Fibroblast of skin of back (primary cell): Measurements from ENCODE around the gene RBM19.

ENCODE experiments used
- DNase-seq: peaks from one replicate; pipeline ENCODE4 v3.0.0-alpha.2; 2013

The RBM19 gene

DNA sequence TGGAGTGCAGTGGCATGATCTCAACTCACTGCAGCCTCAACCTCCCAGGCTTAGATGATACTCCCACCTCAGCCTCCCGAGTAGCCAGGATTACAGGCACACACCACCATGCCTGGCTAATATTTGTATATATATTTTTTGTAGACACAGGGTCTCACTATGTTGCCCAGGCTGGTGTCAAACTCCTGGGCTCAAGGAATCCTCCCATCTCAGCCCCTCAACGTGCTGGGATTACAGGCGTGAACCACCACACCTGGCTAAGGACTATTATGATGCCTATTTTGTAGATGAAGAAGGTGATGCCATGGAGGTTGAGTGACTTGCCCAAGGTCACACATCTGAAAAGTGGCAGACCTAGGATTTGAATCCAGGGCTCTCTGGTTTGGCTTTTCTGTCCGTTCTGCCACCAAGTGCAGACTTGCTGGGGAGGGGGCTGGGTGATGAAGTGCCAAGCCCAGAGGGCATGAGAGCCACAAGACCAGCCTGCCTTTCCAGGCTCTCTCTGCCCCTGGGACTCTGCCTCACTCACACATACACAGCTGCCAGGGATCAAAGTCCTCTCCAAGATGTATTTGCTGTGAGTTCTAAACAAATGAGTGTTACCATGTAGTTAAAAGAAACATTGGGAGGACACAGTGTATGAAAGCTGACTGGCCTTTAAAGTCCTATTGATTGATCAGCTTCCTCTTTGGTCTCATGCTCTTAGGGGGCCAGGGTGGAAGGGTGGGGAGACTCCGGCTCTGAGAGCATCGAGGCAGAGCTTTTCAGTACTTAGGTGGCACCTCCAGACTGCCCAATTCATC lies 21.3 kb upstream of the RBM19 start:
- no peak for DNase-seq

DNA sequence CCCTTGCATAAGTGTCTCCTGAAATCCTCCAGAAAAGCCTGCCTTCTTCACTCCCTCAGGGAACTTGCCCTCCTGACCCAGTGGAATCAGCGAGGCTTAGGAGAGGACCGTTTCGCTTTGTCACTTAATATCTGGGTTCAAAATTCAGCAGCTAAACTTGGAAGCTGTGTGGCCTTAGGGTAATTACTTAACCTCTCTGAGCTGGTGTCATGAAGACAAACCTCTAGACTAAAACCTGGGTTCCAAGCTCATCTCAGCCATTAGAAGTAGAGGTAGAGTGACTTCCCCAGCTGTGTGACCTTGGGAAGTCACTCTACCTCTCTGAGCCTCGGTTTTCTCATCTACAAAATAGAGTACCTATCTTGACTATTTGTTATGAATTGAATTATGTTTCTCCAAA lies 18.3 kb upstream of the RBM19 start:
- DNase-seq = no peak

DNA sequence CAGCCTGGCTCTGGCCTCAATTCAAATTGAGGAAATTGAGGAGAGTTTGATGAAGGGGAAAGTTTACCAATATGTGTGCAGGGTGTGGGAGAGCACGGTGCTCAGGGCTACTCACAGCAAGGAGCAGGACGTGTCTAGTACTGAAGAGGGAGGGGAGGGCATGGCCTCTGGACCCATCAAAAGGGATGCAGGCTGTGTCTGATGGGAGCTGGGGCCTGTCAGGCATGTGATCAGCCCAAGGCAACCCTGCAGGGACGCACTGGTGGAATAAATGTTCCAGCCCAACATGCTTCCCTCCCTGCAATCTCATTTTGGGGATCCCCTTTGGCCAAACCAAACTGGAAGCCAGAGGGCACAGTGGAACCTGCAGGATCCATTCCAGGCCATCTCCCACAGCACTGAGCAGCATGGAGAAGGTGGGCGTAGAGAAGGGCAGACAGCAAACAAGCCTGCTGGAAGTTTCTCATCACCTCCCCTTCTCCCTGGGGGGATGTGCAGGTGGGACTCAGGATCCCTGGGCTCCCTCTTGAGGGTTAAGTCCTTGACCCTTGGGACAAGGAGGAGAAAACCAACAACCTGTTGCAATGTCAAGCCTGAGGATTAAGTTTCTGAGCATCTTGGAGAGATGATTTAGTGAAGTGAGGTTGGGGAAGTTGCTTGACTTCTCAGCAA lies 17.8 kb upstream of the RBM19 start:
- DNase-seq = no peak

DNA sequence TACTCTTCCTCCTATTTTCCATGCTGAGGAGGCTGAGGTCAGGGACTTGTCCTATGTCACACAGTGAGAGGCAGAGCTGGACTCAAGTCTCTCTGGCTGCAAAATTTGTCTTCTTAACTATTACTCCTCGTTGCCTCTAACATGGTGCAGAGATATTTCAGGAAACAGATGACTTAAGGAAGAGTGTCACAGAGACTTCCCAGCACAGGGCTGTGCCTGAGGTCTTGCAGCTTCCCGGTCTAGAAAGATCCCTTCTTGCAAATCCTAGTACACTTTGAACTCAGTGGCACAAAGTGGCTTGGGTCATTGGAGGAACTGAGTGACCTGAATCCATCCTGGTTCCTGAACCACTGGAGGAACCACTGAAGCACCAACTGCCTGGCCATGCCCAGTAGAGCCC lies 17.1 kb upstream of the RBM19 start:
- DNase-seq = no peak

DNA sequence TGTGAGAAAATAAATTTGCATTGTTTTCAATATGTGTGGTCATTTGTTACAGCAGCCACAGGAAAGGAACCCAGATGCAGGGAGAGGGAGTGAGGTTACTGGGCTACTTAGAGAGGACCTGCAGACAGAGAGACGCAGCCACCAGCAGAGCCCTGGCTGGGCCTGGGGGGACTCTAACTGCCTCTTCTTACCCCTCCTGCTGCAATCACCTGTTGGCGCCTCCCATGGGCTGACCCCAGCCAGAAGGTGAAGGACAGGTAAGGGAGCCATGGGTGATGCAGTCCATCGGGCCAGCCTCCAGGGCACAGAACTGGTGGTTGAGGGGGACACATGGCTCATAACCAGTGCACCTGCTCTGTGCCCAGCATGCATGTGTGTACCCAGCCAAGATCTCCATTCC lies 15.8 kb upstream of the RBM19 start:
- no peak for DNase-seq

DNA sequence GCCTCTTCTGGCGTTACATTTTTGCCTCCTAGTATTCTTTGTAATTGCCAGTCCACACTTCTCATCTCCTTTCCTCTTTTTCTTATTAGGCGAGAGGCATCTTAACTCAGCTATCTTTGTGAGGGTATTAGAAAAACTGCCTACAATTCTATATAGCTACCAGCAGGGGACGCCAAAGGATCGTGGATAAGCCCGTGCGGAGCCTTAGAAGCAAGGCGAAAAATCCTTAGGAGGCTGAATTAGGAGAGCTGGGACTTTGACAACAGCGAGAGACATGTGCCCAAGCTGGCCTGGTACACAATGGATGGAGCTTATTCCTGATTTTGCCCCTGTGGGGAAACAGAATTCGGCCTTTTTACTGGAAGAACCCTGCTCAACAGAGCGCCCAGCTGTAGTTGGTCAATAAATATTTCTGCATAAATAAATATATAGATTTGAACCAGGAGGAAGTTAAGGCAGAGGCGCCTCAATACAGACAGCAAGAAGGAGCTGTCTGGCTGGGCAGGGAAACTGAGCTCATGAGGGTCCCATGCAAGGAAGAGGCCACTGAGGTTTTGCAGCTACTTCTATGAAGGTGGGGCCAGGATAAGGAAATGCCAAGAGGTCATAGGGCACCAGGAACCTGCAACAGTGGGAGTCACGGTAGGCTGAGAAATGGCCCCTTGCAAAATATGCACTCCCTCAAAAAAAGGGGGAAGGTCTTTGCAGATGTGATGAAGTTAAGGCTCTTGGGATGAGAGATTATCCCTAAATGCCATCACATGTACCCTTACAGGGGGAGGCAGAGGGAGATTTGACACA lies 14.6 kb upstream of the RBM19 start:
- DNase-seq = peak; percentile 61

DNA sequence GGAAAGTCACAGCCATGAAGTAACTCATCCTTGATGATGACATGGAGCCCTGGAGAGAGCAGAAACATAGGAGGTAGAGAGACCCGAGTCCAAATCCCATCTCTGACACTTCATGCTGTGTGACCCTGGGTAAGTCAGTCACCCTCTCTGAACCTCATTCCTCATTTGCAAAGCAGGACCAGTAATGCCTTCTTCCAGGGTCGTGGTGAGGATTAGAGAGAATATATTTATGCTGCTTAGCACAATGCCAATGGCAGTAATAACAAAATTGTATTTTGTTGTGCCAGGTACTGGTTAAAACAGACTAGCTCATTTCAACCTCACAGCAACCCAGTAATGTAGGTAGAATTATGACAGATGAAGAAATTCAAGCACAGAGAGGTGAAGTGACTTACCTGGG lies 13.9 kb upstream of the RBM19 start:
- no peak for DNase-seq

DNA sequence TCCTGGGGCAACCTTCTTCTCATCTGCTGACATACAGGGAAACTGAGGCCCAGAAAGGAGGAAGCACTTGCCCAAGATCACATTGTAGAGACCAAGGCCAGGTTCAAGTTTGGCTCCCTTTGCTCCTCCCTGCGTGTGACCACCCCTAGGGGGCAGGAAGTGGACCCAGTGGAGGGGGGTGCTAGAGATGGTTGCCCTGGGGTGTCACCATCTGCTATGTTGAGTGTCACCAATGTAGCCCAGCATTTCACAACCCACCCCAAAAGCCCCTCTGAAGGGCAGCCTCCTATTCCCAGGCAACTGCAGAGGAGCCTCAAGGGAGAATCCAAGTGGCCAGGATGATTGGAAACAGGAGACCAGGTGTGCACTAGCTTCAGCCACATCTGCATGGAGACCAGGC lies 12.0 kb upstream of the RBM19 start:
- DNase-seq = no peak

DNA sequence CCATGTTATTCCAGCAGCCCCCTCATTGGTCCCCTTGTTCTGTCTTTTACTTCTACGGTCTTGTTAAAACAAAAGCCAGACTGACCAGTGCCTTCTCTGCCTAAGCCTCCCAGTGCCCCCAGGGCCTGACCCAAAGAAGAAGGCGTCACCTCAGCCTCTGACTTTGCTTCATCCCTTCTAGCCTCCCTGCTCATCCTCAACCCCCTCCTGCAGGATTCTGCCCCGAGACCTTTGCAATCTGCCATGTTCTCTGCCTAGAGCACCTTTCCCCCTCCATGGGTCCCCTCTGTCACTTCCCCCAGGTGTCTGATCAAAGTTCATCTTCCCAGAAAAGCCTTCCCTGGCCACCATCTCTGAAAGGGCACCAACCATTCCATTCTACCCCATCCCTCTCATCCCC lies 7.9 kb upstream of the RBM19 start:
- DNase-seq = no peak

DNA sequence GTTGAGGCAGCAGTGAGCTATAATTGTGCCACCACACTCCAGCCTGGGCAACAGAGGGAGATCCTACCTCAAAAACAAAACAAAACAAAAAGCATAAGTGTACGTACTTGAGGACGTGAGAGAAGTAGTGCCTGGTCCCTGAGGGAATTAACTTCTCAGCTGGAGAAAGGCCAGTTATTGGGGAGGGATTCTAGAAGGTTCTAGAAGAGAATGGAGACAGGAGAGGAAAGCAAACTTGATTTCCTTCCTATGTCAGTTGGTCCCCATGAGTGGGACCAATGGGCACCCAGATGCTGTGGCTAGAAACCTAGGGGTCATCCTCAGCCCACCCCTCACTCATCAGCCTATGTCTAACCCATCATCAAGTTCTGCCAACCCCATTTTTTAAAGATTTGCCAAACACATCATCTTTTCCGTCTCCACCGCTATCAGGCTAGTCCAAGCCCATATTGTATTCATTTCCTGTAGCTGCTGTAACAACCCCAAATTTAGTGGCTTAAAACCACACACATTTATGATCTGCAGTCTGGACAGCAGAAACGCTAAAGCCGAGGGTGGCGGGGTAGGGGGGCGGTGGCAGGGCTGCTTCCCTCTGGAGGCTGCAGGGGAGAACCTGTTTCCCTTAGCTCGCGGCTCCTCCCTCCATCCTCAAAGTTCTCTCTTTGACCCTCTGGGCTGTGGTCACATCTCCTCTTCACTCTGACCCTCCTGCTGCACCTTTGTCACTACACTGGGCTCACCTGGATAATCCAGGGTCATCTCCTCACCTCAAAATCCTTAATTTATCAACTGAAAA lies 7.2 kb upstream of the RBM19 start:
- DNase-seq = no peak

DNA sequence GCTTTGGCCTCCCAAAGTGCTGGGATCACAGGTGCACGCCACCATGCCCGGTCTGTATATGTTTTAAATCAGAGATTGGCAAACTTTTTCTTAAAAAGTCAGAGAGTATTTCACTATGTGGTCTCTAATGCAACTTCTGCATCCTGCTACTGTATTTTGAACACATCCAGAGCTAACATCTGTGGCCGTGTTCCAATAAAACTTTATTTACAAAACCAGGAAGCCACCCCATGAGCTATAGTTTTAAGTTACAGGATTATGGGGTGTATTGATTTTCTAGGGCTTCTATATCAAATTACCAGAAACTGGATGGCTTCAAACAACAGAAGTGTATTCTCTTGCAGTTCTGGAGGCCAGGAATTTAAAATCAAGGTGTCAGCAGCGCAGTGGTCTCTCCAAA lies 5.3 kb upstream of the RBM19 start:
- DNase-seq = no peak

DNA sequence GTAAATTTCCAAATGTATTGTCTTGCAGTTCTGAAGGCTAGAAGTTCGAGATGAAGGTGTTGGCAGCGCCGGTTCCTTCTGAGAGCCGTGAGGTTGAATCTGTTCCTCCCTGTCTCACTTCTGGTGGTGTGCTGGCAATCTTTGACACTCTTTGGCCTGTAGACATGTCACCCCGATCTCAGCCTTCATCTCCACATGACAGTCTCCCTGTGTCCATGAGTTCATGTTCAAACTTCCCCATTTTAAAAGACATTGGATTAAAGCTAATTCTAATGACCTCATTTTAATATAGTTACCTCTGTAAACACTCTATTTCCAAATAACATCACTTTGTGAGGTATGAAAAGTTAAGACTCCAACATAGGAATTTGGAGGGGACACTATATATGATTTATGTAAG lies 4.1 kb upstream of the RBM19 start:
- DNase-seq = no peak

DNA sequence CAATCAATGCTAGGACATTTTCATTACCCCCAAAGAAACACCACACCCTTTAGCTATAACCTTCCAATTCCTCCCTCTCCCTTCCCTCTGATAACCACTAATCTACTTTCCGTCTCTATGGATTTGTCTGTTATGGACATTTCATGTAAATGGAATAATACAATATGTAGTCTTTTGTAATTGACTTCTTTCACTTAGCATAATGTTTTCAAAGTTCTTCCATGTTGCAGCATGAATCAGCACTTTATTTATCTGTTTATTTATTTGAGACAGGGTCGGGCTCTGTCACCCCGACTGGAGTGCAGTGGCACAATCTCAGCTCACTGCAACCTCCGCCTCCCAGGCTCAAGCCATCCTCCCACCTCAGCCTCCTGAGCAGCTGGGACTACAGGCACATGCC lies 1.2 kb upstream of the RBM19 start:
- DNase-seq = no peak

DNA sequence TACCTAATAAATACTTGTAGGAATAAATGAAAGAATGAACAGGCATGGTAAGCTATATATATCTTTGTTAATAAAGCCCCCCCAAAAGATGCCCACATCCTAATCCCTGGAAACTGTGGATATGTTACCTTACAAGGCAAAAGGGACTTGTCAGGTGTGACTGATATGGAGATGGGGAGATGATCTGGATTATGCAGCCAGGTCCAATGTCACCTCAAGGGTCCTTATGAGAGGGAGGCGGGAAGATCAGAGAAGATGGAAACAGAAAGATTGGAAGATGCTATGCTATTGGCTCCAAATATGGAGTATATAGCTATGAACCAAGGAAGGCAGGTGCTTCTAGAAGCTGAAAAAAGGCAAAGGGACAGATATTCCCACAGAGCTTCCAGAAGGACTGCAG lies 3.4 kb downstream of the RBM19 start:
- DNase-seq = no peak

DNA sequence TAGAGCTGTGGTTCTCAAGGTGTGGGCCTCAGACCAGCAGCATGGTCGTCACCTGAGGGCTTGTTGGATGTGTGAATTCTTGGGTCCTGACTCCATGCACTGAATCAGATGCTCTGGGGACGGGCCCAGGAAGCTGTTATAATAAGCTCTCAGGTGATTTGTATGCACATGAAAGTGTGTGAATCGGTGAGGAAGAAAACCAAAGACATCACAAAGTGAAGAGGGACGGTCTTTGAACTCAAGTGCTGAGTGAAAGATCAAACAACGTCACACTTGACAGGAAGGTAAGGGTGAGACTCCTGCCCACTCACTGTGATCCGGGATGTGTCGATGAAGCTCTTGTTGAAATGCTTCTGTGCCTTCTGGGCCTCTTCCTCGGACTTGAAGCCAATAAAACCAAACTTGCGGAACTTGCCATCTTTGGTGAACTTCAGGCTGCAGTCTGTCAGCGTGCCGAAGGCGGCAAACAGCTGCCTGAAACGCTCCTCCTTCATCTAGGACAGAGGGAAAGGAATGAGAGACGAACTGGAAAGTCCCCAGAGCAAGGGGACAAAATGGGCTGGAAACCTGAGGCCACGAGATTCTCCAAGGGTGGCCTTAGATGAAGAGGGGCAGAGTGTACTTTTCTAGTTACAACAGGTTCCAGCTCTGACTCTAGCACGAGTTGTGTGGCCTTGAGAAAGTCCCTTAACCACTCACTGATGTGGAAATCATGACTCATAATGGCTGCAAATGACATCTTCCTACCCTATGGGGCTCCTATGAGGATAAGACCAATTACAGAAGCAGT lies 4.0 kb downstream of the RBM19 start:
- DNase-seq = peak; percentile 8

DNA sequence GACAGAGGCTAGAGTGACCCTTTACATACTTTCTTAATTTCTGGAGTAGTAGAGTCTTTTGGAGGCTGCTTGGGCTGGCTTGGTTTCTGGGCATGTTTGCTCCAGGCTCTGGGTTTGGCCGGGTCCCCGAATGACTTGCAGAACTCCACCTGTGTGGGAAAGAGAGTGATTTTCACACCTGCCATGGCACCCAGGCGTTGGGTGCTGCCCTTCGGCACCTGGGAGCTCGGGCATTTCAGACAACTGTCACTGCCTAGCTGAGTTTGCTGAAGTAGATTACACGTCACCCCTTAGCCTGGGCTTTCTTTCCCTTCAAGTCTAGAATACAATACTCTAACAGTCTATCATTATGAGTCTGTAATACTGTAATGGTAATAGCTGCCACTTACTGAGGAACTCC lies 6.1 kb downstream of the RBM19 start:
- DNase-seq = no peak

DNA sequence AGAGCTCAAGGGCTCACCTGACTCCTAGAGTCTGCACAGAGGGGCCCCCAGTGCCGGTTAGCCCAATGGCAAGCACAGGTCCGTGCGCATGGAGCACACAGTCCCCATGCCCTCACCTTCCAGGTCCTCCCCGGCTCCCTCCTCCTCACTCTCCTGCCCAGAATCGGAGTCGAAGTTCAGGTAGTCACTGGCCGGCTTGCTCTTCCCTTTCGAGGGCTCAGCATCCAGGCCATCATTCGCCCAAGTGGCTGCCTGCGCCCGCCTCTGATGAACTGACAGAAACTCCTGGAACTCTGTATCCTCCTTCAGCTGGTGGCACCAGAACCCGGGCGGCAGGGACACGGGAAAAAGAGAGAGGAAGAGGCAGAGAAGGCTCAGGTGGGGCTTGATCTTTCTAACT lies 7.0 kb downstream of the RBM19 start:
- no peak for DNase-seq

DNA sequence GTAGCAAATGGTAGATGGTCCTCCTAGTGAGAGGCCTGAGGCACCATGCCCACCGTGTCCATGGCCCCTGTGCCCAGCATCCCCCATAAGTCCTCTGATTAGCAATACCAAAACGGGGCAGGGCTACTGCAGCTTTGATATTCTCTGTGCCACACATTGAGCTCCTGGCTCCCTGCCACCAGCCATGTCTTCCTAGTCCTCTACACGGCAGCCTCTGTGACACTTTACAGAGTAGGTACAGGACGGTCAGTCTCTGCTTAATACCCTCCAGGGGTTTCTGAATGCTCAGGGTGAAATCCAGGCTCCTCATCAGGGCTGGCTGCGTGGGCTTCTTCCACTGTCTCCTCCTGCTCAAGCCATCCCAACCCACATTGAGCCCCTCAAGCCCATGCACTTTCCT lies 8.0 kb downstream of the RBM19 start:
- DNase-seq = no peak

DNA sequence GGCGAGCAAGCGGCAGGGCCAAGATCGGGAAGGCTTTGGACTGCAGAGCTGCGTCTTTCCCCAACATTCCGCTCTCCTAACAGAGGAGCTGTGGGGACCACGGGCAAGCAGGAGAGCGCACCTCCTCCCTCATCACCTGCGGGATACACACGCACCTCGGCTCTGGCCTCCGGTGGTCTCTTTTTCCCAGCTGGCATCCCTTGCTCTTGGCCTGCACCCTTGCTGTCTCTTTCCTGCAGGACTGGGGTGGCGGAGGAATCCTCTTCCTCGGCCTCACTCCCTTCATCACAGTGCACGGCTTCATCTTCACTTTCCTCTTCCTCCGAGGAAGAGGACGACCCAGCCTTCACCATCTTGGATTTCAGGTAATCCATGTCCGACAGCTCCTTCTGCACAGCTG lies 8.5 kb downstream of the RBM19 start:
- DNase-seq = no peak

DNA sequence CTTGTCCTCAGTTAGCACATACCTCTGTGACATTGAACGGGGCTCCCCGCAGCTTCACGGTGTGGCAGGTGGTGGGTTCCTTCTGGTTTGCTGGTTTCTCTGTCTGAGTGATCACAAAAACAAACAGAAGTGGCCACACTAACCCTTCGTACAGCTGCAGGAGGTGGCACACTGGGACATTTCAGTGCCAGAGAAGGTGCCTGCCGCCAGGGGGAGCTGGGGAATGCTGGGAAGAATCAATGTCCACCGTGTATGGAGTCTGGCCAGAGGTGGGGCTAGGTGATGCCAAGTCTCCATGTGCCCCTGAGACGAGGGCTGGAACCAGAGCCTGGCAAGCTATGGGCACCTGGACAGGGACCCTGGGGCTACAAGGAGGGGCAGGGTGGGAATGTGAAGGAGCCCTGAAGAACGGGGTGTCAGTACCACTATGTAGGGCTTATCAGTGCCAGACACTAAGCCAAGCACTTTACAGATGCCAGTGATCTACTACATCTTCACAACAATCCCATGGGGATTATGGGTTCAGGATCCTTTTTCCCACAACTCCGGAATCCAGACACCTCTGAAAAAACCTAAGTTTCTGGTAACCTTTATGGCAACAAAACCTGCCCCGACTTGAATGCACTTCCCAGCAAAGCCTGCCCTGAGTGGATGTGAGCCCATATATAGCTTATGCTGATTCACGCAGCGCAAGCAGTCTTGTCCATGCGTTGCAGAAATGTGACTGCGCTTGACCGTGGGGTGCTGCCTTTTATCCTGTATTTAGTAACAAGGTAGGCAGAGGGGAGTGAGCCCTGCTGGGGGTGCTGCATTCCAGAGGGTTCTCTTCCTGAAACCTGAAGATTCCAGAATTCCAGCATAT lies 10.8 kb downstream of the RBM19 start:
- DNase-seq = peak; percentile 21

DNA sequence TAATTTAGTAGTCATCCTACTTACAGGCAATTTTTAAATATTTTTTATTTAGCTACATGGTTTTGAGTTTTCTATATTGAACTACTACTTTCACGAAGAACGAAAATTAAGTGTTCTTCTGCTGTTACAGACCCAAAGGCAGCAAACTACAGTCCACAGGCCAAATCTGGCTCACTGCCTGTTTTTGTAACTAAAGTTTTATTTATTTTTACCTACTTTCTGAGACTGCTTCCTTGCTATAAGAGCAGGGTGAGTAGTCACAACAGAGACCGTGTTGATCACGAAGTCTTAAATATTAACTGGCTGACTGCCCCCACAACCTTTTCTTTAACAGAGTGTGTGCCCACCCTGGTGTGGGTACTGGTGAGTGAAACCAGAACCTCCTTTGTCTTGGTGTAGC lies 11.6 kb downstream of the RBM19 start:
- no peak for DNase-seq
